Stimulated activated CD8-positive, alpha-beta memory T cell treated with anti-CD3 and anti-CD28 coated beads, Interleukin-12 subunit alpha, Interleukin-12 subunit beta, amount 100 ng/mL, for 24 hours (primary cell): ENCODE data around the gene UQCR10.
A peak's percentile ranks its signal among the peaks of the same experiment; 100 is the strongest.

Experiments used
- DNase-seq: peaks from one replicate; pipeline ENCODE4 v3.0.0-alpha.2; 2020; ENCODE audit errors: extremely low read depth

UQCR10 gene

GRCh38 chr22:29765905-29766631, 1.1 kb upstream of the UQCR10 start:
- DNase-seq = no peak

GRCh38 chr22:29766632-29767170, 468 bp upstream of the UQCR10 start, which contains the start of gene ZMAT5:
ZMAT5 (minus strand) TSS chr22:29767007; CDS start chr22:29748544, 18,463 bp downstream.
- DNase-seq = peak; percentile 79

GRCh38 chr22:29768052-29768693, 1.0 kb downstream of the UQCR10 start:
- DNase-seq = no peak

- no peak for DNase-seq
Observed at GRCh38 chr22:29769723-29770321, 2.7 kb downstream of the UQCR10 start.

GRCh38 chr22:29772170-29772641, 5.0 kb downstream of the UQCR10 start:
- no peak for DNase-seq

GRCh38 chr22:29773233-29773632, 6.1 kb downstream of the UQCR10 start:
- no peak for DNase-seq

GRCh38 chr22:29780220-29780619, 13.1 kb downstream of the UQCR10 start:
- DNase-seq = no peak

- no peak for DNase-seq
Observed at GRCh38 chr22:29780748-29781676, 13.8 kb downstream of the UQCR10 start.

GRCh38 chr22:29782061-29782845, 15.1 kb downstream of the UQCR10 start:
- no peak for DNase-seq

GRCh38 chr22:29784451-29785361, 17.5 kb downstream of the UQCR10 start:
- no peak for DNase-seq

- DNase-seq = no peak
Observed at GRCh38 chr22:29786031-29786430, 18.9 kb downstream of the UQCR10 start.

GRCh38 chr22:29787371-29787980, 20.3 kb downstream of the UQCR10 start:
- DNase-seq = no peak

- no peak for DNase-seq
Observed at GRCh38 chr22:29788339-29789279, 21.4 kb downstream of the UQCR10 start.

- no peak for DNase-seq
Observed at GRCh38 chr22:29790061-29790460, 22.9 kb downstream of the UQCR10 start.

- no peak for DNase-seq
Observed at GRCh38 chr22:29793396-29793795, 26.2 kb downstream of the UQCR10 start.

- no peak for DNase-seq
Observed at GRCh38 chr22:29795663-29796062, 28.5 kb downstream of the UQCR10 start.

- no peak for DNase-seq
Observed at GRCh38 chr22:29797351-29797750, 30.2 kb downstream of the UQCR10 start.

GRCh38 chr22:29798318-29798717, 31.1 kb downstream of the UQCR10 start:
- no peak for DNase-seq
